ENCODE data around the gene SNX30. TPM values are rescaled to one million over a fixed set of nuclear protein-coding genes. Genes with fewer than 3 reads are reported as not detected.

SNX30 gene
- total RNA-seq, 2 experiments from 2014 or later = 3.4 to 3.7 TPM

- ChIA-PET CTCF (no interaction called here), POLR2A (no interaction called here)
Observed at GRCh38 chr9:112867275-112867991, 116.9 kb downstream of the SNX30 start.

- POLR2A ChIA-PET = no interaction called here
Observed at GRCh38 chr9:112868461-112868860, 117.9 kb downstream of the SNX30 start.

GRCh38 chr9:112869041-112869529 lies 118.5 kb downstream of the SNX30 start:
- POLR2A ChIA-PET = no interaction called here
- CTCF ChIA-PET = no interaction called here

More at GRCh38 chr9:112868461-112868860, 117.9 kb downstream of the SNX30 start:
- CTCF ChIA-PET = no interaction called here

- ChIA-PET POLR2A (no interaction called here), CTCF (interaction anchor here (0.6 kb wide), 1 partner anchor 885 kb away, joined by 4 read pairs; no protein-coding TSS in a partner anchor)
Observed at GRCh38 chr9:112869917-112870316, 119.4 kb downstream of the SNX30 start.

- CTCF ChIA-PET = interaction anchor here (0.6 kb wide), 1 partner anchor 886 kb away, joined by 4 read pairs; no protein-coding TSS in a partner anchor
- POLR2A ChIA-PET = no interaction called here
Observed at GRCh38 chr9:112870556-112870955, 120.0 kb downstream of the SNX30 start.

GRCh38 chr9:112872019-112872418 lies 121.5 kb downstream of the SNX30 start:
- ChIA-PET CTCF (no interaction called here), POLR2A (no interaction called here)

- POLR2A ChIA-PET = no interaction called here
- CTCF ChIA-PET = no interaction called here
Observed at GRCh38 chr9:112873773-112874405, 123.3 kb downstream of the SNX30 start.

- ChIA-PET CTCF (no interaction called here), POLR2A (no interaction called here)
Observed at GRCh38 chr9:112878752-112879151, 128.2 kb downstream of the SNX30 start.

GRCh38 chr9:112880650-112881049 lies 130.1 kb downstream of the SNX30 start:
- ChIA-PET POLR2A (no interaction called here), CTCF (no interaction called here)

- CTCF ChIA-PET = no interaction called here
Observed at GRCh38 chr9:112881331-112881730, 130.8 kb downstream of the SNX30 start.

GRCh38 chr9:112884101-112884500 lies 133.5 kb downstream of the SNX30 start:
- POLR2A ChIA-PET = no interaction called here
- CTCF ChIA-PET = no interaction called here

More at GRCh38 chr9:112881331-112881730, 130.8 kb downstream of the SNX30 start:
- POLR2A ChIA-PET = no interaction called here

- ChIA-PET CTCF (no interaction called here), POLR2A (no interaction called here)
Observed at GRCh38 chr9:112884721-112885120, 134.2 kb downstream of the SNX30 start.

- CTCF ChIA-PET = no interaction called here
- POLR2A ChIA-PET = no interaction called here
Observed at GRCh38 chr9:112885324-112885723, 134.8 kb downstream of the SNX30 start.

GRCh38 chr9:112886351-112886750 lies 135.8 kb downstream of the SNX30 start:
- POLR2A ChIA-PET = no interaction called here
- CTCF ChIA-PET = no interaction called here

- POLR2A ChIA-PET = no interaction called here
- CTCF ChIA-PET = no interaction called here
Observed at GRCh38 chr9:112887381-112887780, 136.8 kb downstream of the SNX30 start.

GRCh38 chr9:112890106-112891081 lies 139.8 kb downstream of the SNX30 start, which contains the start of gene SLC46A2:
TSS of gene SLC46A2 (minus strand) at chr9:112890876. CDS start at chr9:112890681, 195 bp downstream.
- CTCF ChIA-PET = interaction anchor here (1.1 kb wide), 1 partner anchor 14 kb away, joined by 3 read pairs; no protein-coding TSS in a partner anchor
- POLR2A ChIA-PET = no interaction called here

- ChIA-PET CTCF (no interaction called here), POLR2A (no interaction called here)
Observed at GRCh38 chr9:112891521-112891920, 141.0 kb downstream of the SNX30 start.

- CTCF ChIA-PET = no interaction called here
- POLR2A ChIA-PET = no interaction called here
Observed at GRCh38 chr9:112892981-112893380, 142.4 kb downstream of the SNX30 start.

GRCh38 chr9:112894041-112894440 lies 143.5 kb downstream of the SNX30 start:
- ChIA-PET POLR2A (no interaction called here), CTCF (no interaction called here)

GRCh38 chr9:112894699-112895098 lies 144.1 kb downstream of the SNX30 start:
- CTCF ChIA-PET = no interaction called here
- POLR2A ChIA-PET = no interaction called here
